Iris pigment epithelial cell (primary cell): ENCODE results near the gene NGEF.
"Not testable (repeated sequence)": the region's sequence is repeated elsewhere in the genome, so short reads cannot be mapped to it uniquely, and the experiment has no call there.

Source experiments
- DNase-seq: peaks from one replicate; pipeline ENCODE4 v3.0.0-alpha.2; 2011; ENCODE audit warnings: low read depth

The NGEF gene, protein sequence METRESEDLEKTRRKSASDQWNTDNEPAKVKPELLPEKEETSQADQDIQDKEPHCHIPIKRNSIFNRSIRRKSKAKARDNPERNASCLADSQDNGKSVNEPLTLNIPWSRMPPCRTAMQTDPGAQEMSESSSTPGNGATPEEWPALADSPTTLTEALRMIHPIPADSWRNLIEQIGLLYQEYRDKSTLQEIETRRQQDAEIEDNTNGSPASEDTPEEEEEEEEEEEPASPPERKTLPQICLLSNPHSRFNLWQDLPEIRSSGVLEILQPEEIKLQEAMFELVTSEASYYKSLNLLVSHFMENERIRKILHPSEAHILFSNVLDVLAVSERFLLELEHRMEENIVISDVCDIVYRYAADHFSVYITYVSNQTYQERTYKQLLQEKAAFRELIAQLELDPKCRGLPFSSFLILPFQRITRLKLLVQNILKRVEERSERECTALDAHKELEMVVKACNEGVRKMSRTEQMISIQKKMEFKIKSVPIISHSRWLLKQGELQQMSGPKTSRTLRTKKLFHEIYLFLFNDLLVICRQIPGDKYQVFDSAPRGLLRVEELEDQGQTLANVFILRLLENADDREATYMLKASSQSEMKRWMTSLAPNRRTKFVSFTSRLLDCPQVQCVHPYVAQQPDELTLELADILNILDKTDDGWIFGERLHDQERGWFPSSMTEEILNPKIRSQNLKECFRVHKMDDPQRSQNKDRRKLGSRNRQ

DNA sequence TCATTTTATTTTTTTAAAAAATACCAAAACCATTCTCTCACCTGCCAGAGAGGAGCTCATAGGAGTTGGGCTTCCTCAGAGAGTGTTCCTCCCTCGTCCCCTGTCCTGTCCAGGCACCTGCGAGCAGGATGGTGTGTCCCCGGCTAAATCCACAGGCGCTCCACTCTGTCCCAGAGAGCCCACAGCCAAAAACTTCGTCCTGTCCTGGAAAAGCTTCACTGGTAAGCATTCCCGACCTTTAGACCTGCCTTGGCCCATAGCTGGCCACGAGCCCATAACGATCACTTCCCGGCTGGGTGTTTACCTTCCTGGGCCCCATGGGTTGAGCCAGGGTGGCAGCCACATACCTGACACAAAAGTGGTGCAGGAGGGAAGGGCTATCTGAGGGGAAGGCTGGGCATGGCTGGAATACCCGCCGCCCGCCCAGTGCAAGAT is at the start of gene NGEF:
TSS of gene NGEF (minus strand) at position 230 of the 435 bp plus-strand sequence. CDS start 38,366 bp downstream, outside the sequence.
- DNase-seq: no peak

DNA sequence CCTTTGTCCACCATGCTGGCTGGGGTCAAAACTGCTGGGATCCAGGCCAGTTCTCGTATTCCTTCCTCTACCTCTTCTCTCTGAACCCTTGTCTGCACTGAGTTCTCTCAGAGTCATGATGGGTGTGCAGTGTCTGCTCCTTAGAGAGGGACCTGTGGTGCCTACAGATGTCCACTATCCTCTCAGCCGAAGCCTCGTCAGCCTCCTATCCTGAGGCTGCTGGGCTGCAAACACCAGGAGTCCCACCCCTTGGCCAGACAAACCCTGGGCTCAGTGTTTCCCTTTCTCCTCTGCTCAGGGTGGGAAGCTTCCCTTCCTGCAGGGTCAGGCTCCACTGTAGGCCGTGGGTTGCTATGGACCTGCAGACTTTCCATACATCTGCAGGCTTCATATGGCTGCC is 49.4 kb upstream of the NGEF start:
- no peak for DNase-seq

- peak; percentile 5 for DNase-seq
Observed at GRCh38 chr2:233061591-233062450, 48.8 kb upstream of the NGEF start.

DNA sequence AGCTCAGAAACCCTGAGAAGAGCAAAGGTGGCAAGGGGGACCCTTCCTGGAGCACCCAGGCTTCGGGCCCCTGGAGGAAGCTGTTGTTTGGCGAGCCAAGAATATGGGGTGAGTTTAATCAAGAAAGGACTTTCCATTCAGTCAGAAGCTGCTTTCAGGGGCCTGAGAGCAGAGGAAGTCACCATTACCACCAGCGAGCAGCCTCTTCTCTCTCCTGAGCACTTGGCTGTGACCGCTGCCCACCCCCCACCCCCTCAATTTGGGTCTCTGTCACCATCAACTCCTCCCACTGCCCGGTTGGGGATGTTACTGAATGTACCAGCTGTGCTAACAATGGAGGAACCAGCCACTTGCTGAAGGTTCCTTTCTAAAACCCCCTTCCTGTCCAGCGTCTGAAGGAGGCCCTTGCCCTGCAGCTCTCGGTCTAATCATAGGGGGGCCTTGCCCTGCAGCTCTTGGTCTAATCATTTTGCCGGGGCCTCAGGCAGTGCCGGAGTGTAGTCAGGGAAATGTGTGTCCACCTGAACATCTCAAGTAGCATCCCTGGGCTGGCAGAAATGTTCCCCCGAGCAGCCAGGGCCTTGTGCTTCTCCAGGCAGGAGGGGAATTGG is 48.0 kb upstream of the NGEF start:
- DNase-seq: no peak

DNA sequence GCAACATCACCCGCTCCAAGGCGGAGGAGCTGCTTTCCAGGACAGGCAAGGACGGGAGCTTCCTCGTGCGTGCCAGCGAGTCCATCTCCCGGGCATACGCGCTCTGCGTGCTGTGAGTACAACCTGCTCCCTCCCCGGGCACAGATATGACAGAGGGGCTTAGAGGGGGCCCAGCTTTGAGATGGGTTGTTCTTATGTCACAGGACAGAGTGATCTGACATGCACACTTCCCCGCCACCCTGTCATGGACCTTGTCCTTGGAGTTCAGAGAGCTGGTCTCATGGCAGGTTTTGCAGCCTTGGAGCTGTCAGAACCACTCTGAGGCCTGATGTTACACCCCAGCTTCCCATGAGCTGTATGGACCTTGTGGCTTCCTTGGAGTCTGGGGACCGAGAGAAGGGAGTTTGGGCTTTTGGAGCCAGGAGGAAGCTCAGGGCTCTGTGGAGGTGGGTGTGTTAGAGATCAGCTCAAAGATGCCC is 47.5 kb upstream of the NGEF start:
- DNase-seq: no peak

GRCh38 chr2:233059797-233060500 is 46.9 kb upstream of the NGEF start, which contains the start of gene INPP5D:
Gene INPP5D, plus strand, starts transcription at chr2:233060342. Its CDS starts 137 bp downstream, at chr2:233060479.
- DNase-seq: no peak

GRCh38 chr2:233059547-233059796 is 46.4 kb upstream of the NGEF start:
- DNase-seq: no peak

GRCh38 chr2:233058717-233059546 is 45.9 kb upstream of the NGEF start:
- no peak for DNase-seq

DNA sequence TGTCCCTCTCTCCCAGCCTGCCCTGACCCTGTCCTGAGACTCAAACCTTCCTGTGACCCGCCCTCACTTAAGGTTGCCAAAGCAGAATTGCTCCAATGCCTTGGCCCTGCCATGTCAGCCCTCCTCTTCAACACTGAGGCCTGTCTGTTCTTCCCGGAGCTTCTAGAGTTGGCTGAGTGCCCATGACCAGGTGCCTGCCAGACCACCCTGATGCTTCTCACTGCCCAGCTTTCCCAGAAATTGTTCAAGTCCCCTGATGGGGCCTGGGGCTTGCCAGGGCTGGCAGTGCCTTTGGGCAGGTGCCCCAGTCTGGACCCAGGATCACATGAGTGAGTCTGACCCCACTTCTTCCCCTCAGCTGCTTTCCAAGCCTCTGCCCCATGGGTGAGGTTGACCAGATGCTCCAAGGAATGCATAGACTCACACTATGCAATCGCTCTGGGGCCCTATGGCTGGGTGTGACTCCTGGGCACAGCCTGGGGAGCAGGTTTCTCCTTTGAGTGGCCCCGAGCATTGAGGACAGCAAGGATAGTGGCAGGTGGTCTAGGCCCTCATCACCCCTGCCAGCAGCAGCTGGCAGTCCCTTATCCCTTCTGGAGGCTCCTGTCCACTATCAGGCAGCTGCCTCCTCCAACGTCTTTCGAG is 44.0 kb upstream of the NGEF start:
- DNase-seq: no peak

GRCh38 chr2:233055362-233055761 is 42.3 kb upstream of the NGEF start:
- no peak for DNase-seq

GRCh38 chr2:233053928-233054784 is 41.1 kb upstream of the NGEF start:
- peak; percentile 26 for DNase-seq

GRCh38 chr2:233052517-233052916 is 39.5 kb upstream of the NGEF start:
- DNase-seq: not testable (repeated sequence)

DNA sequence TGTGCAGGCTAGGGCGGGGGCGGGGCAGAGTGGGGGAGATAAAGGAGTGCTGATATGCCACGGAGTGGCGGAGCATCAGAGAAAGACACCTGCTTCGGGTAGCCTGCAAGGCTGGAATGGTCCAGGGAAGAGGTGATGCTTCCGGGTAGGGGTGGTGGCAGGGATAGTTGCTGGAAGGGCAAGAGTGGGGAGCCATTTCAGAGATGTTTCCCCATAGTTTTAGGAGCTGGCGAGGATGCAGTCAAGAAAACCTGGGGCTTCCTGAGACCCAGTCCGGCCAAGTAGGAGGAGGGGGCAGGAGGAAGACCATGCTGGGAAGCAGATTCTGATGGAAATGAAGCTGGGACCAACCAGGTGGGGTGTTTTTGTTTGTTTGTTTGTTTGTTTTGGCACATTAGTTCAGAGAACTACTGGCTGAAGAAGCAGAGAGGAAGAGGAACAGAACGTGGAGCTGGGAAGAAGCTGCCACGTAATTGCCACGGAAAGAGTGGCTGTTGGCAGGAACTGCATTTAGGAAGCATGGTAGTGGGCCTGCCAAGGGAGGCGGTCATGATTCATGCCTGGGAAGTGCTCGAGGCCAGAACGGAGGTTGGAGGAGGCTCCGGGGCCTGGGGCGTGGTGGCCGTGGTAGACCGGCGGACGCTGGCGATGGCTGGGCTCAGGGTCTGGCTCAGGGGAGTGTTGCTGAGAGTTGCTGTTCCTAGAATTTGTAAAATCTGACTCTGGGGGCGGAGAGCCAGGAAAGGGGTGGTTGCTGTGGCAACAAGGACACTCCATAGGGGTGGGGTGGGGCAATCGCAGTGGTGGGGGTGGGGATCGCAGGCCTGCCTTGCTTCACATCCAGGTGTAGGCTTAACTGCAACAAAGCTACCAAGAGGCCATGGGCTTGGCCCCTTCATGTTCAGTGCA is 38.4 kb upstream of the NGEF start:
- DNase-seq: peak; percentile 72

GRCh38 chr2:233049194-233049761 is 36.2 kb upstream of the NGEF start:
- DNase-seq: no peak

GRCh38 chr2:233048569-233049193 is 35.6 kb upstream of the NGEF start:
- DNase-seq: no peak

- no peak for DNase-seq
Observed at GRCh38 chr2:233047667-233048066, 34.6 kb upstream of the NGEF start.

- DNase-seq: no peak
Observed at GRCh38 chr2:233047206-233047605, 34.1 kb upstream of the NGEF start.
